K562 (cell line): ENCODE data around the gene NEMP1. TPM values are rescaled to one million over a fixed set of nuclear protein-coding genes. Genes with fewer than 3 reads are reported as not detected.

Source experiments
- BCOR ChIP-seq: fragments of 450-650 bp; IDR thresholded peaks from 2 replicates; pipeline ENCODE4 v1.6.1; 2016
- CXXC5 ChIP-seq: fragments of 250-450 bp; sonication (Bioruptor Pico); IDR thresholded peaks from 2 replicates; pipeline ENCODE4 v1.8.0; 2022; ENCODE audit warnings: inconsistent platforms, mild to moderate bottlenecking, moderate library complexity
- HOXB6 ChIP-seq: fragments of 250-450 bp; sonication (Bioruptor Pico); IDR thresholded peaks from 2 replicates; pipeline ENCODE4 v1.5.1; 2022; ENCODE audit warnings: mild to moderate bottlenecking, borderline replicate concordance
- POLR2A ChIP-seq: fragments of 450-650 bp; conservative IDR thresholded peaks from 2 replicates; pipeline ENCODE4 v1.6.1; 2016
- PTBP1 ChIP-seq: fragments of 200-400 bp; formaldehyde crosslinking; IDR thresholded peaks from 2 replicates; pipeline ENCODE4 v1.6.1; 2017; ENCODE audit warnings: low read depth, low read length
- ZFX ChIP-seq: sonication (generic); formaldehyde crosslinking; IDR thresholded peaks from 2 replicates; pipeline ENCODE4 v1.8.0; 2022; ENCODE audit warnings: mild to moderate bottlenecking, missing genetic modification reagents, moderate library complexity
- polyA plus RNA-seq, 8 experiments: library from polyadenylated mRNA; depleted of rRNA in 4 of 8; stranded (reverse) in 5 of 8; unstranded in 3 of 8; fragments of >200 nt; fragmentation: Nextera tagmentation in 2 of 8; fragmentation: Illumina TruSeq in 1 of 8; extraction: Ambion mirVana in 2 of 8; extraction: Trizol in 1 of 8; gene quantifications; 2 replicates each; pipeline versions ENCODE4 v1.2.1 to v1.2.3, GENCODE V29; 2011 to 2014; ENCODE audit warnings: inconsistent platforms in 1 of 8, missing spikeins in 1 of 8
- total RNA-seq, 7 experiments: library from RNA; depleted of rRNA in 6 of 7; stranded (reverse); fragments of >200 nt in 6 of 7; fragmentation: Illumina TruSeq in 2 of 7; extraction: Trizol in 2 of 7; gene quantifications; 2 replicates each; pipeline versions ENCODE4 v1.2.1 to v1.2.3, GENCODE V29; 2011 to 2021; ENCODE audit warnings: low replicate concordance in 1 of 7
- TF ChIP-seq, protein P1 (sequence below): fragments of 450-650 bp; IDR thresholded peaks from 2 replicates; pipeline ENCODE4 v1.6.1; 2018; ENCODE audit not compliant: partially characterized antibody
- TF ChIP-seq, protein P2 (sequence below), 2 experiments: fragments of 450-650 bp; IDR thresholded peaks; 2 replicates each; pipeline ENCODE4 v1.6.1; 2016; ENCODE audit warnings: mild to moderate bottlenecking in 2 of 2, borderline replicate concordance in 1 of 2, low read depth in 1 of 2, moderate library complexity in 1 of 2
- TF ChIP-seq, protein P3 (sequence below), 3 experiments: IDR thresholded peaks in 2 of 3; conservative IDR thresholded peaks in 1 of 3; 2 replicates each; pipeline ENCODE4 v1.5.1; 2011 to 2012; ENCODE audit warnings: low read length in 3 of 3, mild to moderate bottlenecking in 3 of 3, control low read depth in 2 of 3, improper control_type of control experiment in 1 of 3, inconsistent platforms in 1 of 3, low read depth in 1 of 3, mixed read lengths in 1 of 3, moderate library complexity in 1 of 3; ENCODE audit not compliant: insufficient read depth in 2 of 3
- TF ChIP-seq, protein P4 (sequence below), 2 experiments: fragments of 450-650 bp in 1 of 2; IDR thresholded peaks; 2 replicates each; pipeline ENCODE4 v1.6.1; 2011 to 2017; ENCODE audit warnings: low read depth in 2 of 2, antibody characterized with exemption in 1 of 2, borderline replicate concordance in 1 of 2, low read length in 1 of 2, mild to moderate bottlenecking in 1 of 2, mixed read lengths in 1 of 2; ENCODE audit not compliant: control insufficient read depth in 1 of 2

Gene NEMP1
- total and polyA plus RNA-seq, 9 of the 15 experiments (the other 6 are each of a cell fraction or from before 2014, with no cell fraction given): 9.5 to 82.2 (median 41.2) TPM

DNA sequence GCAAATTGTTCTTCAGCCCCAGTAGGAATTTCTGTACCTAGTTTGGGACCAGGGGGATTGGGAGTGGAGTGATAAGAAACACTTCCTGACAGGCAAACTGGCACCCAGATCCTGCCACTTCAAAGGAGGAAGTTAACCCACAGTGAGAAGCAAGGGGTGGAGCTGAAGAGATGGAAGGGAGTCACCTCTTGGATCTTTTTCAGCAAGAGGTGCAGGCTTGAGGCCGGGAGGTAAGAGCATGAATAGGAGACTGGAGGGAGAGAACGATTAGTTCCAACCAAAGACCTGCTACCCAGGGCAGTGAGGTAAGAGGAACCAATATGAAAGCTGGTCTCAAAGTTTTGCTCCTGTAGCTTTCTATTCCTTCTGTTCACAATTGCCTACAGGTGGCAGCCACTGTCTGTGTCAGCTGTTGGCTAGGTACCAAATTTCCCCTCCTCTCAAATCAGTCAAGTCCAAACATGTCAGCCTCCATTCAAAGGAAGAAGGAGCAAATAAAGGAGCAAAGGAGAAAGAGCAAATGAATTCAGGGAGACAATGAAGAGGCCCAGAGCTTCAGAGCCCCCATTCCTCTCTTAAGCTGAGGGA is 47.4 kb downstream of the NEMP1 start (continued):
- TF ChIP-seq, protein P1, sequence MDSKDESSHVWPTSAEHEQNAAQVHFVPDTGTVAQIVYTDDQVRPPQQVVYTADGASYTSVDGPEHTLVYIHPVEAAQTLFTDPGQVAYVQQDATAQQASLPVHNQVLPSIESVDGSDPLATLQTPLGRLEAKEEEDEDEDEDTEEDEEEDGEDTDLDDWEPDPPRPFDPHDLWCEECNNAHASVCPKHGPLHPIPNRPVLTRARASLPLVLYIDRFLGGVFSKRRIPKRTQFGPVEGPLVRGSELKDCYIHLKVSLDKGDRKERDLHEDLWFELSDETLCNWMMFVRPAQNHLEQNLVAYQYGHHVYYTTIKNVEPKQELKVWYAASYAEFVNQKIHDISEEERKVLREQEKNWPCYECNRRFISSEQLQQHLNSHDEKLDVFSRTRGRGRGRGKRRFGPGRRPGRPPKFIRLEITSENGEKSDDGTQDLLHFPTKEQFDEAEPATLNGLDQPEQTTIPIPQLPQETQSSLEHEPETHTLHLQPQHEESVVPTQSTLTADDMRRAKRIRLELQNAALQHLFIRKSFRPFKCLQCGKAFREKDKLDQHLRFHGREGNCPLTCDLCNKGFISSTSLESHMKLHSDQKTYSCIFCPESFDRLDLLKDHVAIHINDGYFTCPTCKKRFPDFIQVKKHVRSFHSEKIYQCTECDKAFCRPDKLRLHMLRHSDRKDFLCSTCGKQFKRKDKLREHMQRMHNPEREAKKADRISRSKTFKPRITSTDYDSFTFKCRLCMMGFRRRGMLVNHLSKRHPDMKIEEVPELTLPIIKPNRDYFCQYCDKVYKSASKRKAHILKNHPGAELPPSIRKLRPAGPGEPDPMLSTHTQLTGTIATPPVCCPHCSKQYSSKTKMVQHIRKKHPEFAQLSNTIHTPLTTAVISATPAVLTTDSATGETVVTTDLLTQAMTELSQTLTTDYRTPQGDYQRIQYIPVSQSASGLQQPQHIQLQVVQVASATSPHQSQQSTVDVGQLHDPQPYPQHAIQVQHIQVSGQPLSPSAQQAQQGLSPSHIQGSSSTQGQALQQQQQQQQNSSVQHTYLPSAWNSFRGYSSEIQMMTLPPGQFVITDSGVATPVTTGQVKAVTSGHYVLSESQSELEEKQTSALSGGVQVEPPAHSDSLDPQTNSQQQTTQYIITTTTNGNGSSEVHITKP: peak; percentile 27
- TF ChIP-seq HOXB6 (no peak), PTBP1 (no peak), CXXC5 (no peak), POLR2A (no peak), BCOR (no peak), ZFX (no peak)
- TF ChIP-seq, protein P2, sequence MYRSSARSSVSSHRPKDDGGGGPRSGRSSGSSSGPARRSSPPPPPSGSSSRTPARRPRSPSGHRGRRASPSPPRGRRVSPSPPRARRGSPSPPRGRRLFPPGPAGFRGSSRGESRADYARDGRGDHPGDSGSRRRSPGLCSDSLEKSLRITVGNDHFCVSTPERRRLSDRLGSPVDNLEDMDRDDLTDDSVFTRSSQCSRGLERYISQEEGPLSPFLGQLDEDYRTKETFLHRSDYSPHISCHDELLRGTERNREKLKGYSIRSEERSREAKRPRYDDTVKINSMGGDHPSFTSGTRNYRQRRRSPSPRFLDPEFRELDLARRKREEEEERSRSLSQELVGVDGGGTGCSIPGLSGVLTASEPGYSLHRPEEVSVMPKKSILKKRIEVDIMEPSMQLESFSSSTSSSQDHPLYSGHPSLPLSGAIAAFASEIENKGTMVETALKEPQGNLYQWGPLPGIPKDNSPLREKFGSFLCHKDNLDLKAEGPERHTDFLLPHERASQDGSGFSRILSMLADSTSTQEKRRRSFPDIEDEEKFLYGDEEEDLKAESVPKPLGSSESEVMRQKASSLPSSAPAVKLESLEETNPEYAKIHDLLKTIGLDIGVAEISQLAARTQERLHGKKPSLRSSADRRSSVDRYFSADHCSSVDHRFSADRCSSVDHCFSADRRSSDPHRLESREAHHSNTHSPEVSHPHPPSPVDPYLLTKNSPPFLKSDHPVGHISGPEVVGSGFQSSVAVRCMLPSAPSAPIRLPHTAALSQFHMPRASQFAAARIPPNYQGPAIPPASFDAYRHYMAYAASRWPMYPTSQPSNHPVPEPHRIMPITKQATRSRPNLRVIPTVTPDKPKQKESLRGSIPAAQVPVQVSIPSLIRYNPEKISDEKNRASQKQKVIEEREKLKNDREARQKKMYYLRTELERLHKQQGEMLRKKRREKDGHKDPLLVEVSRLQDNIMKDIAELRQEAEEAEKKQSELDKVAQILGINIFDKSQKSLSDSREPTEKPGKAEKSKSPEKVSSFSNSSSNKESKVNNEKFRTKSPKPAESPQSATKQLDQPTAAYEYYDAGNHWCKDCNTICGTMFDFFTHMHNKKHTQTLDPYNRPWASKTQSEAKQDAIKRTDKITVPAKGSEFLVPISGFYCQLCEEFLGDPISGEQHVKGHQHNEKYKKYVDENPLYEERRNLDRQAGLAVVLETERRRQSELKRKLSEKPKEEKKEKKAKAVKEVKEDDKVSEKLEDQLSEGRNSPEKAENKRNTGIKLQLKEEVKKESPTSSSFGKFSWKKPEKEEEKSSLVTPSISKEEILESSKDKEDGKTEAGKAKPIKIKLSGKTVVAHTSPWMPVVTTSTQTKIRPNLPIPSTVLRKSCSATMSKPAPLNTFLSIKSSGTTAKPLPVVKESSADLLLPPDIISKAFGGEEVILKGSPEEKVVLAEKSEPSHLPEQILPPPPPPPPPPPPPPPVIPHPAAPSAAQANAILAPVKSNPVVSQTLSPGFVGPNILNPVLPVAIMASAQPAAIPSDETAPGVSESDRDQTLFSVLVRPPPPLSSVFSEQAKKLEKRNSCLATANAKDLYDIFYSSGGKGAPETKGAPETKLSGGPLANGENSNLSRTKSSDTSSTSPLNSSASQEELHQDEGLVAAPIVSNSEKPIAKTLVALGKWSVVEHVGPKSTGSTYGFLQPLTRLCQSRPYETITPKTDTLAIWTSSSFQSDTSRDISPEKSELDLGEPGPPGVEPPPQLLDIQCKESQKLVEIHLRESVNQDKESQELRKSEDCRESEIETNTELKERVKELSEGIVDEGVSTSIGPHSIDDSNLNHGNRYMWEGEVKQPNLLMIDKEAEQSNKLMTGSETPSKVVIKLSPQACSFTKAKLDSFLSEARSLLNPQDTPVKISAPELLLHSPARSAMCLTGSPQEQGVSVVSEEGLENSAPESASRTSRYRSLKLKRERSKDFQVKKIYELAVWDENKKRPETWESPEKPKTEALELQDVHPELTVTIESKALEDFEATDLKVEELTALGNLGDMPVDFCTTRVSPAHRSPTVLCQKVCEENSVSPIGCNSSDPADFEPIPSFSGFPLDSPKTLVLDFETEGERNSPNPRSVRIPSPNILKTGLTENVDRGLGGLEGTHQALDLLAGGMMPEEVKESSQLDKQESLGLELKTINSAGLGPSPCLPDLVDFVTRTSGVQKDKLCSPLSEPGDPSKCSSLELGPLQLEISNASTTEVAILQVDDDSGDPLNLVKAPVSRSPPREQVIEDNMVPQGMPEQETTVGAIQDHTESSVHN (IDR thresholded peaks at IDR 0.05; ENCODE audit: borderline replicate concordance in 1 of 2, low read depth in 1 of 2): no peak
- TF ChIP-seq, protein P3, sequence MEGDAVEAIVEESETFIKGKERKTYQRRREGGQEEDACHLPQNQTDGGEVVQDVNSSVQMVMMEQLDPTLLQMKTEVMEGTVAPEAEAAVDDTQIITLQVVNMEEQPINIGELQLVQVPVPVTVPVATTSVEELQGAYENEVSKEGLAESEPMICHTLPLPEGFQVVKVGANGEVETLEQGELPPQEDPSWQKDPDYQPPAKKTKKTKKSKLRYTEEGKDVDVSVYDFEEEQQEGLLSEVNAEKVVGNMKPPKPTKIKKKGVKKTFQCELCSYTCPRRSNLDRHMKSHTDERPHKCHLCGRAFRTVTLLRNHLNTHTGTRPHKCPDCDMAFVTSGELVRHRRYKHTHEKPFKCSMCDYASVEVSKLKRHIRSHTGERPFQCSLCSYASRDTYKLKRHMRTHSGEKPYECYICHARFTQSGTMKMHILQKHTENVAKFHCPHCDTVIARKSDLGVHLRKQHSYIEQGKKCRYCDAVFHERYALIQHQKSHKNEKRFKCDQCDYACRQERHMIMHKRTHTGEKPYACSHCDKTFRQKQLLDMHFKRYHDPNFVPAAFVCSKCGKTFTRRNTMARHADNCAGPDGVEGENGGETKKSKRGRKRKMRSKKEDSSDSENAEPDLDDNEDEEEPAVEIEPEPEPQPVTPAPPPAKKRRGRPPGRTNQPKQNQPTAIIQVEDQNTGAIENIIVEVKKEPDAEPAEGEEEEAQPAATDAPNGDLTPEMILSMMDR (IDR thresholded peaks at IDR 0.05 in 2 of 3, conservative IDR thresholded peaks at IDR 0.05 in 1 of 3; ENCODE audit: insufficient read depth in 2 of 3, low read depth in 1 of 3, low read length in 3 of 3): peak; percentile 27 to 39 (median 35); a peak in 3 of 6 replicates
- TF ChIP-seq, protein P4, sequence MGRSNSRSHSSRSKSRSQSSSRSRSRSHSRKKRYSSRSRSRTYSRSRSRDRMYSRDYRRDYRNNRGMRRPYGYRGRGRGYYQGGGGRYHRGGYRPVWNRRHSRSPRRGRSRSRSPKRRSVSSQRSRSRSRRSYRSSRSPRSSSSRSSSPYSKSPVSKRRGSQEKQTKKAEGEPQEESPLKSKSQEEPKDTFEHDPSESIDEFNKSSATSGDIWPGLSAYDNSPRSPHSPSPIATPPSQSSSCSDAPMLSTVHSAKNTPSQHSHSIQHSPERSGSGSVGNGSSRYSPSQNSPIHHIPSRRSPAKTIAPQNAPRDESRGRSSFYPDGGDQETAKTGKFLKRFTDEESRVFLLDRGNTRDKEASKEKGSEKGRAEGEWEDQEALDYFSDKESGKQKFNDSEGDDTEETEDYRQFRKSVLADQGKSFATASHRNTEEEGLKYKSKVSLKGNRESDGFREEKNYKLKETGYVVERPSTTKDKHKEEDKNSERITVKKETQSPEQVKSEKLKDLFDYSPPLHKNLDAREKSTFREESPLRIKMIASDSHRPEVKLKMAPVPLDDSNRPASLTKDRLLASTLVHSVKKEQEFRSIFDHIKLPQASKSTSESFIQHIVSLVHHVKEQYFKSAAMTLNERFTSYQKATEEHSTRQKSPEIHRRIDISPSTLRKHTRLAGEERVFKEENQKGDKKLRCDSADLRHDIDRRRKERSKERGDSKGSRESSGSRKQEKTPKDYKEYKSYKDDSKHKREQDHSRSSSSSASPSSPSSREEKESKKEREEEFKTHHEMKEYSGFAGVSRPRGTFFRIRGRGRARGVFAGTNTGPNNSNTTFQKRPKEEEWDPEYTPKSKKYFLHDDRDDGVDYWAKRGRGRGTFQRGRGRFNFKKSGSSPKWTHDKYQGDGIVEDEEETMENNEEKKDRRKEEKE (IDR thresholded peaks at IDR 0.05; ENCODE audit: borderline replicate concordance in 1 of 2, control insufficient read depth in 1 of 2, low read depth in 2 of 2, low read length in 1 of 2): no peak
